GM12878 (cell line): Measurements from ENCODE around the gene OTOF. TPM values are rescaled to one million over a fixed set of nuclear protein-coding genes. Genes with fewer than 3 reads are reported as not detected.

ENCODE experiments used
- ATAC-seq: fragments of 200-7000 bp; cut with Tn5 transposase; 3 replicates; pipeline ENCODE4 v1.9.1; 2020; ENCODE audit warnings: mild to moderate bottlenecking, moderate library complexity
- BruUV-seq: library from RNA; stranded (reverse); fragments of 400-500 nt; replicated peaks from 2 replicates; lab custom pipeline; 2021; lab: Mats Ljungman, UMichigan
- CTCF ChIA-PET: fragments of 300-600 bp; sonication (Branson Sonifier 250); formaldehyde crosslinking; extraction: SDS; loops from one replicate; lab custom pipeline; 2021; ENCODE audit warnings: inconsistent platforms; lab: Yijun Ruan, JAX
- POLR2A ChIA-PET: fragments of 350-600 bp; formaldehyde crosslinking; extraction: SDS; loops from one replicate; lab custom pipeline; 2021; ENCODE audit warnings: inconsistent platforms; lab: Charles Lee
- RAD21 ChIA-PET: fragments of 300-600 bp; sonication (Branson Sonifier 250); formaldehyde crosslinking; loops from one replicate; lab custom pipeline; 2023; ENCODE audit warnings: antibody characterized with exemption; ENCODE audit not compliant: unreplicated experiment; lab: Charles Lee
- SMC1A ChIA-PET: fragments of 300-600 bp; sonication (Branson Sonifier 250); formaldehyde crosslinking; loops from one replicate; lab custom pipeline; 2023; ENCODE audit not compliant: unreplicated experiment, uncharacterized antibody; lab: Charles Lee
- DNase-seq: peaks from one replicate; pipeline ENCODE4 v3.0.0-alpha.2; 2011; ENCODE audit warnings: low read depth, low spot score
- FAIRE-seq: peaks from 3 replicates; lab custom pipeline; 2011; peaks lifted over from hg19 to GRCh38; lab: Jason Lieb, UNC
- H2AFZ ChIP-seq: 2 replicates; pipeline ENCODE4 v1.6.0; 2011; ENCODE audit warnings: low read depth, low read length, control low read depth; ENCODE audit not compliant: control insufficient read depth
- H3K27ac ChIP-seq: 2 replicates; pipeline ENCODE4 v1.5.1; 2011; ENCODE audit warnings: control low read depth; ENCODE audit not compliant: control insufficient read depth, insufficient read depth
- H3K27me3 ChIP-seq, 2 experiments: replicated peaks in 1 of 2; 2 replicates each; pipeline versions ENCODE4 v1.6.0 to v1.6.1; 2011; ENCODE audit warnings: low read length in 1 of 2; ENCODE audit not compliant: control insufficient read depth in 2 of 2, insufficient read depth in 2 of 2
- H3K36me3 ChIP-seq, 2 experiments: 2 replicates each; pipeline ENCODE4 v1.5.1; 2011; ENCODE audit warnings: low read length in 1 of 2; ENCODE audit not compliant: control insufficient read depth in 2 of 2, insufficient read depth in 2 of 2
- H3K4me1 ChIP-seq: 2 replicates; pipeline ENCODE4 v1.6.1; 2011; ENCODE audit warnings: mild to moderate bottlenecking, low read length, moderate library complexity, mixed read lengths; ENCODE audit not compliant: control insufficient read depth, insufficient read depth
- H3K4me2 ChIP-seq: 2 replicates; pipeline ENCODE4 v1.6.0; 2011; ENCODE audit warnings: control low read depth; ENCODE audit not compliant: control insufficient read depth, insufficient read depth
- H3K4me3 ChIP-seq: fragments of 200-600 bp; sonication (generic); 2 replicates; pipeline ENCODE4 v1.5.1; 2016
- H3K79me2 ChIP-seq: 2 replicates; pipeline ENCODE4 v1.6.0; 2011; ENCODE audit warnings: low read length; ENCODE audit not compliant: control insufficient read depth, insufficient read depth
- H3K9ac ChIP-seq: 2 replicates; pipeline ENCODE4 v1.8.0; 2011; ENCODE audit warnings: low read length, control low read depth, mixed read lengths; ENCODE audit not compliant: control insufficient read depth, insufficient read depth
- H3K9me3 ChIP-seq: replicated peaks from 3 replicates; pipeline ENCODE4 v1.5.1; 2011; ENCODE audit warnings: mild to moderate bottlenecking, low read length; ENCODE audit not compliant: control insufficient read depth, insufficient read depth
- H4K20me1 ChIP-seq: 2 replicates; pipeline ENCODE4 v1.6.0; 2011; ENCODE audit not compliant: control insufficient read depth, insufficient read depth
- BACH1 ChIP-seq: fragments of 450-650 bp; IDR thresholded peaks from 2 replicates; pipeline ENCODE4 v1.6.1; 2017; ENCODE audit warnings: mild to moderate bottlenecking, borderline replicate concordance
- CBX5 ChIP-seq: sonication (generic); IDR thresholded peaks from 2 replicates; pipeline ENCODE4 v1.6.1; 2016; ENCODE audit warnings: low read depth, moderate library complexity, mild to moderate bottlenecking, inconsistent platforms
- CREB1 ChIP-seq: IDR thresholded peaks from 2 replicates; pipeline ENCODE4 v1.6.1; 2012; ENCODE audit warnings: low read depth, mild to moderate bottlenecking, inconsistent platforms
- E2F8 ChIP-seq: fragments of 450-650 bp; IDR thresholded peaks from 2 replicates; pipeline ENCODE4 v1.6.1; 2018; ENCODE audit warnings: mild to moderate bottlenecking, low read depth, moderate library complexity; ENCODE audit not compliant: partially characterized antibody
- EP300 ChIP-seq, 2 experiments: fragments of 150-350 bp in 1 of 2; IDR thresholded peaks; 2 replicates each; pipeline ENCODE4 v1.6.1; 2011 to 2012; ENCODE audit warnings: low read depth in 2 of 2, low read length in 2 of 2, borderline replicate concordance in 1 of 2, improper control_type of control experiment in 1 of 2, inconsistent platforms in 1 of 2; ENCODE audit not compliant: control insufficient read depth in 1 of 2
- FOXK2 ChIP-seq: fragments of 450-650 bp; IDR thresholded peaks from 2 replicates; pipeline ENCODE4 v1.6.1; 2017; ENCODE audit warnings: mild to moderate bottlenecking, moderate library complexity
- HDGF ChIP-seq: fragments of 450-650 bp; IDR thresholded peaks from 2 replicates; pipeline ENCODE4 v1.6.1; 2016; ENCODE audit warnings: antibody characterized with exemption
- MEF2A ChIP-seq: IDR thresholded peaks from 2 replicates; pipeline ENCODE4 v1.6.1; 2011; ENCODE audit warnings: low read depth, mild to moderate bottlenecking, low read length, moderate library complexity; ENCODE audit not compliant: insufficient read depth
- MEF2B ChIP-seq: fragments of 450-650 bp; IDR thresholded peaks from 2 replicates; pipeline ENCODE4 v1.6.1; 2018; ENCODE audit warnings: mild to moderate bottlenecking, moderate library complexity; ENCODE audit not compliant: partially characterized antibody, poor library complexity, severe bottlenecking
- NBN ChIP-seq: fragments of 450-650 bp; IDR thresholded peaks from 2 replicates; pipeline ENCODE4 v1.6.1; 2016
- NFXL1 ChIP-seq: fragments of 450-650 bp; IDR thresholded peaks from 2 replicates; pipeline ENCODE4 v1.6.1; 2017; ENCODE audit warnings: antibody characterized with exemption, mild to moderate bottlenecking, borderline replicate concordance
- NFYA ChIP-seq: IDR thresholded peaks from 2 replicates; pipeline ENCODE4 v1.6.1; 2011; ENCODE audit warnings: low read depth, mild to moderate bottlenecking, low read length, improper control_type of control experiment, borderline replicate concordance
- POLR2AphosphoS2 ChIP-seq: IDR thresholded peaks from 2 replicates; pipeline ENCODE4 v1.6.1; 2011; ENCODE audit warnings: low read depth, mild to moderate bottlenecking, low read length, improper control_type of control experiment, moderate library complexity
- RAD21 ChIP-seq: IDR thresholded peaks from 2 replicates; pipeline ENCODE4 v1.6.1; 2011; ENCODE audit warnings: mild to moderate bottlenecking, low read depth, low read length, moderate library complexity; ENCODE audit not compliant: insufficient read depth
- RELA ChIP-seq: fragments of 450-650 bp; IDR thresholded peaks from 2 replicates; pipeline ENCODE4 v1.8.0; 2014; ENCODE audit warnings: borderline replicate concordance; ENCODE audit not compliant: partially characterized antibody
- SIN3A ChIP-seq: IDR thresholded peaks from 2 replicates; pipeline ENCODE4 v1.6.1; 2012; ENCODE audit warnings: low read depth, low read length, improper control_type of control experiment
- SUZ12 ChIP-seq: fragments of 200-600 bp; sonication (generic); IDR thresholded peaks from one replicate; pipeline ENCODE4 v1.6.1; 2018; ENCODE audit warnings: antibody characterized with exemption, mild to moderate bottlenecking; ENCODE audit not compliant: unreplicated experiment
- ZNF207 ChIP-seq: fragments of 450-650 bp; IDR thresholded peaks from 2 replicates; pipeline ENCODE4 v1.6.1; 2014; ENCODE audit warnings: antibody characterized with exemption, mild to moderate bottlenecking, borderline replicate concordance
- ZSCAN29 ChIP-seq: fragments of 450-650 bp; IDR thresholded peaks from 2 replicates; pipeline ENCODE4 v1.6.1; 2017; ENCODE audit warnings: mild to moderate bottlenecking, moderate library complexity
- WGBS: methylation state at CpG from one replicate; pipeline ENCODE4 v1.1.6; 2016; ENCODE audit warnings: low lambda C conversion rate; ENCODE audit not compliant: insufficient replicate concordance, insufficient coverage; ENCODE audit errors: missing lambda C conversion rate; 5-methylcytosine and 5-hydroxymethylcytosine counted together
- in situ Hi-C: fragments of 300-500 bp; cut with MboI; formaldehyde crosslinking; loops from 9 replicates; pipeline ENCODE4 v1.14.3; 2018; ENCODE audit warnings: mixed read lengths
- intact Hi-C: fragments of 100-400 bp; cut with micrococcal nuclease; formaldehyde crosslinking; loops from one replicate; pipeline ENCODE4 v1.14.2; 2022; ENCODE audit not compliant: unreplicated experiment
- polyA plus RNA-seq, 11 experiments: library from polyadenylated mRNA; depleted of rRNA in 4 of 11; unstranded in 6 of 11; stranded (reverse) in 5 of 11; fragments of >200 nt; fragmentation: Nextera tagmentation in 4 of 11; fragmentation: Illumina TruSeq in 1 of 11; extraction: Ambion mirVana in 4 of 11; extraction: Trizol in 1 of 11; gene quantifications; 1 replicate in 1 of 11; 2 replicates in 10 of 11; pipeline versions ENCODE4 v1.2.1 to v1.2.3, GENCODE V29; 2011 to 2016; ENCODE audit warnings: inconsistent platforms in 2 of 11, missing spikeins in 2 of 11, low read depth in 1 of 11
- total RNA-seq, 4 experiments: library from RNA; depleted of rRNA in 3 of 4; stranded (reverse); fragments of >200 nt in 3 of 4; fragmentation: Illumina TruSeq in 1 of 4; extraction: Trizol in 1 of 4; gene quantifications; 2 replicates each; pipeline versions ENCODE4 v1.2.1 to v1.2.3, GENCODE V29; 2013 to 2021

OTOF gene
- total and polyA plus RNA-seq, 10 of the 15 experiments (the other 5 are each of a cell fraction or from before 2014, with no cell fraction given), result under 0.01 to 0.31 (median 0.07) TPM; not detected in 6

GRCh38 chr2:26506279-26506678 lies 28.4 kb upstream of the OTOF start:
- no peak overlapping the region for H3K4me3 ChIP-seq
- no peak overlapping the region for H3K4me2 ChIP-seq
- ChIA-PET RAD21 (no interaction called here), CTCF (no interaction called here), POLR2A (no interaction called here), SMC1A (no interaction called here)
- no peak for FAIRE-seq
- intact Hi-C loops, result loop anchor here (10.0 kb wide), 1 partner anchor 239 kb away; no protein-coding TSS in a partner anchor
- in situ Hi-C loops, result no loop called here
- no peaks in the 10 kb centered on the region for H3K36me3 ChIP-seq
- H3K27ac ChIP-seq, result no peak overlapping the region
- H3K9ac ChIP-seq, result no peak overlapping the region
- ATAC-seq, result no peak
- DNase-seq, result no peak
- no peaks in the 10 kb centered on the region; the same call in 1 of the 2 replicates for H3K4me1 ChIP-seq
- H3K79me2 ChIP-seq, result no peaks in the 10 kb centered on the region
- peaks cover 3 to 8% of the 10 kb centered on the region in 2 experiments for H3K27me3 ChIP-seq
- H4K20me1 ChIP-seq, result no peaks in the 10 kb centered on the region
- BruUV-seq, result no TSS peak
- no peak for TF ChIP-seq MEF2A
- TF ChIP-seq E2F8, result no peak
- no peak for TF ChIP-seq SIN3A
- no peak for TF ChIP-seq MEF2B
- no peak for TF ChIP-seq CBX5
- TF ChIP-seq RELA, result no peak
- no peak for TF ChIP-seq CREB1
- no peak for TF ChIP-seq ZNF207
- no peak for TF ChIP-seq NFYA
- no peak for TF ChIP-seq NFXL1
- TF ChIP-seq BACH1, result no peak
- no peak for TF ChIP-seq SUZ12
- no peak for TF ChIP-seq NBN
- TF ChIP-seq ZSCAN29, result no peak
- TF ChIP-seq POLR2AphosphoS2, result no peak
- TF ChIP-seq RAD21, result no peak
- no peak for TF ChIP-seq HDGF
- no peak for TF ChIP-seq FOXK2
- TF ChIP-seq EP300 (IDR thresholded peaks at IDR 0.05; ENCODE audit: borderline replicate concordance in 1 of 2, control insufficient read depth in 1 of 2, low read depth in 2 of 2, low read length in 2 of 2), result no peak
- 70% methylated on average over 4 of the region's 4 CpGs for WGBS
- no peaks in the 10 kb centered on the region for H3K9me3 ChIP-seq
- no peak overlapping the region for H2AFZ ChIP-seq
